HG02763 (cell line): ENCODE results near the gene NFIL3.
A peak's percentile ranks its signal among the peaks of the same experiment; 100 is the strongest.

Experiments used
- ATAC-seq: cut with Tn5 transposase; IDR thresholded peaks from one replicate; pipeline ENCODE4 v1.9.1; 2021; ENCODE audit warnings: mild to moderate bottlenecking, moderate library complexity; ENCODE audit not compliant: unreplicated experiment

NFIL3 gene

GRCh38 chr9:91361291-91362050 is 62.2 kb downstream of the NFIL3 start, which contains the start of gene AUH:
AUH (minus strand) TSS chr9:91361918; CDS start chr9:91361889, 29 bp downstream.
- ATAC-seq, result peak; percentile 91

GRCh38 chr9:91360551-91361290 is 62.9 kb downstream of the NFIL3 start:
- no peak for ATAC-seq

GRCh38 chr9:91359734-91360470 is 63.7 kb downstream of the NFIL3 start:
- ATAC-seq, result no peak

GRCh38 chr9:91359083-91359482 is 64.5 kb downstream of the NFIL3 start:
- ATAC-seq, result no peak
